SJCRH30 (cell line): Measurements from ENCODE around the gene DDA1. TPM values are rescaled to one million over a fixed set of nuclear protein-coding genes. Genes with fewer than 3 reads are reported as not detected.

Experiments used
- DNase-seq, 2 experiments: peaks; one replicate each; pipeline ENCODE4 v3.0.0-alpha.2; 2015 to 2020
- H3K27ac ChIP-seq: fragments of 250-450 bp; sonication (Bioruptor Pico); 2 replicates; pipeline ENCODE4 v1.5.1; 2020; ENCODE audit warnings: mild to moderate bottlenecking, moderate library complexity
- H3K27me3 ChIP-seq: fragments of 250-450 bp; sonication (Bioruptor Pico); 2 replicates; pipeline ENCODE4 v1.5.1; 2020; ENCODE audit warnings: mild to moderate bottlenecking, moderate library complexity
- H3K36me3 ChIP-seq: fragments of 250-450 bp; sonication (Bioruptor Pico); 2 replicates; pipeline ENCODE4 v1.5.1; 2020; ENCODE audit warnings: mild to moderate bottlenecking, moderate library complexity
- H3K4me1 ChIP-seq: fragments of 250-450 bp; sonication (Bioruptor Pico); 2 replicates; pipeline ENCODE4 v1.5.1; 2020; ENCODE audit warnings: mild to moderate bottlenecking, moderate library complexity
- H3K4me3 ChIP-seq: fragments of 250-450 bp; sonication (Bioruptor Pico); 2 replicates; pipeline ENCODE4 v1.5.1; 2020; ENCODE audit warnings: mild to moderate bottlenecking, moderate library complexity
- H3K9me3 ChIP-seq: fragments of 250-450 bp; sonication (Bioruptor Pico); replicated peaks from 2 replicates; pipeline ENCODE4 v1.5.1; 2020; ENCODE audit warnings: mild to moderate bottlenecking, moderate library complexity
- total RNA-seq: library from RNA; depleted of rRNA; stranded (reverse); fragments of >200 nt; shearing (Covaris generic); gene quantifications from 2 replicates; pipeline ENCODE4 v1.2.3, GENCODE V29; 2014

The DDA1 gene
- total RNA-seq, 1 experiment from 2014 or later = 34.2 TPM

DNA sequence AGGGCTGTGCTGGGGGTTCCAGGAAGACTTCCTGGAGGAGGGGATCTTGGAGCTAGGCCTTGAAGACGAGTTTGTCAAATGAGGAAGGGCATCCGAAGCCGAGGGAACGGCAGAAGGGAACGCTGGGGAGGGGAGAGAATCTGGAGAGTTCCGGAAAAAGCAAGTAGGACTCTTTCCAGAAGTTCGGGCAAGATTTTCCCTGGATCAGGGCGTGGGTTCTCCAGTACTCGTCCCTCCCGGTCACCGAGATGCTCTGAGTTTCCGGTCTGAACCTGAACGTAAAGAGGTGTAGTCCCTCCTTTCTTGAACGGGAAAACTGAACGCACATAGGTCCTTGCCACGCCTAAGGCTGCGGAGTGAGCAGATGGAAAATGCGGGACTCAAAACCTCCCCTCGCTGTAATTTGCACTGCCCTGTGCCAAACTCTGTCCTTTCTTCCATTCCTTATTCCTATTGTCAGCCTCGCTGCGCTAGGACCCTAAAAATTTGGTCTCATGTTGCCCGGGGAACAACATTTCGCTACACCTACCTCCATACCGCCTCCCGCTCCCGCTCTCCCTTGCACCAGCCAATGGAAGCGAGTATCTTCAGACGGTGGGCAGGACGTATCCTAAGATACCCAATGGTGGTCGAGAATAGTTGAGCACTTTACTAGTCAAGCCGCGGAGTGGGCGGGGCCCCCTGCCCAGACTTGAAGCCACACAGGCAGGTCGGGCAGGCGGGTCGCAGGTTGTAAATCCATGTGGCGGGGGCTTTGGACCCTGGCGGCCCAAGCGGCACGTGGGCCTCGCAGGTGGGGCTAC, 27.7 kb downstream of the DDA1 start, which contains the start of gene GTPBP3:
TSS of gene GTPBP3 (plus strand) at position 682 of the 803 bp plus-strand sequence. CDS start at position 741, 59 bp downstream.
- peaks cover 8% of the 10 kb centered on the region; the same call in 1 of the 2 replicates for H3K36me3 ChIP-seq
- peaks cover 4% of the 10 kb centered on the region; the same call in 1 of the 2 replicates for H3K4me1 ChIP-seq
- peak within 1 kb of the TSS; percentile 77 for H3K4me3 ChIP-seq
- peak within 1 kb of the TSS; percentile 47 for H3K27ac ChIP-seq
- H3K27me3 ChIP-seq = no peaks in the 10 kb centered on the region
- no peaks in the 10 kb centered on the region for H3K9me3 ChIP-seq
- DNase-seq = peak; percentile 99

DNA sequence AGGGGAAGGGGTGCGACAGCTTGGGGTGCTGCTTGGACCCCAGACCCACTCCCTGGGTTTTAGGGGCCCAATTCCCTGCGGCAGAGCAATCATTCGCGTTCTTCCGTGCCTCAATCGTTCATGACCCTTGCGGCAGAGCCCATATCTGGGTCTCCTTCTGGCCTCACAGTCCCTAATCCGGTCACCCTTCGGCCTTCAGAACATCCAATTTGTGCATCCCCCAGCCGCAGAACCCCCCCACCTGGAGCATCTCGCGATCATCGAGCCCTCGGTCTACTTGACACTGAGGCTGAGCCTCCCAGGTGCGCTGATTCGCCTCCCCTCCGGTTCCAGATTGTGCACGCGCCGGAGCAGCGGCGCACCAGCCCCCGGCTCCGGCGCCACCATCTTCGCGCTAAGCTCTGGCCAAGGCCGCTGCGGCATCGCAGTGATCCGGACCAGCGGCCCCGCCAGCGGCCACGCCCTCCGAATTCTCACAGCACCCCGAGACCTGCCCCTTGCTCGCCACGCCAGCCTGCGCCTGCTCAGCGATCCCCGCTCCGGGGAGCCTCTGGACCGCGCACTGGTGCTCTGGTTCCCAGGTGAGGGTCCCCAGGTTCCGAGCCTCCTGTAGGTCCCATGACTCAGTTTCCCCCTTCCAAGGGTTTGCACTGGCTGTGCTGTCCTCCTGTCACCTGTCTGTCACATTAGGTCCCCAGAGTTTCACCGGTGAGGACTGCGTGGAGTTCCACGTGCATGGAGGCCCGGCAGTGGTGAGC, 28.5 kb downstream of the DDA1 start:
- peaks cover 8% of the 10 kb centered on the region; the same call in 1 of the 2 replicates for H3K36me3 ChIP-seq
- H3K27me3 ChIP-seq = no peaks in the 10 kb centered on the region
- H3K4me1 ChIP-seq = peaks cover 4% of the 10 kb centered on the region; the same call in 1 of the 2 replicates
- H3K9me3 ChIP-seq = no peaks in the 10 kb centered on the region
- no peak overlapping the region; the same call in 1 of the 2 replicates for H3K27ac ChIP-seq
- no peak for DNase-seq
- peak overlapping the region; percentile 77 for H3K4me3 ChIP-seq

DNA sequence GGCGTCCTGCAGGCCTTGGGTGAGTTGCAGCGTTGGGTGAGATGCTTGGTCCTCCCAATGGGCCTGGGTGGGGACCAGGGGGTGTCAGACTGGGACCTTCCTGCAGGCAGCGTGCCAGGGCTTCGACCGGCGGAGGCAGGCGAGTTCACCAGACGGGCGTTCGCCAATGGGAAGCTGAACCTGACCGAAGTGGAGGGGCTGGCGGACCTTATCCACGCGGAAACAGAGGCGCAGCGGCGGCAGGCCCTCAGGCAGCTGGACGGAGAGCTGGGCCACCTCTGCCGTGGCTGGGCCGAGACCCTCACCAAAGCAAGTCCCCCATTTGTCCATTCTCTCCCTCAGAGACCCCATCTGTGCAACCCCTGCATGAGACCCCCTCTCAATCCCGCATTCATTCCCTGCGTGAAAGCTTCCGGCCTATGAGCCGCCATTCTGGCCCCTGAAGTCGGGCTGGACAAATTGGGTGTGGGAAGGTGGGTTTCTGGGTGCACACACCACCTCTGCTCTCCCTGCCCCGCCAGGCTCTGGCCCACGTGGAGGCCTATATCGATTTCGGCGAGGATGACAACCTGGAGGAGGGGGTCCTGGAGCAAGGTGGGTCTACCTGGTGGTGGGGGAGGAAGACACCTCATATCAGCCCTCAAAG, 29.2 kb downstream of the DDA1 start:
- Histone ChIP-seq H3K27ac (no peak overlapping the region), H3K4me3 (peak overlapping the region; percentile 77), H3K9me3 (no peaks in the 10 kb centered on the region), H3K4me1 (peaks cover 4% of the 10 kb centered on the region; the same call in 1 of the 2 replicates), H3K27me3 (no peaks in the 10 kb centered on the region), H3K36me3 (peaks cover 10% of the 10 kb centered on the region; the same call in 1 of the 2 replicates)
- no peak for DNase-seq

DNA sequence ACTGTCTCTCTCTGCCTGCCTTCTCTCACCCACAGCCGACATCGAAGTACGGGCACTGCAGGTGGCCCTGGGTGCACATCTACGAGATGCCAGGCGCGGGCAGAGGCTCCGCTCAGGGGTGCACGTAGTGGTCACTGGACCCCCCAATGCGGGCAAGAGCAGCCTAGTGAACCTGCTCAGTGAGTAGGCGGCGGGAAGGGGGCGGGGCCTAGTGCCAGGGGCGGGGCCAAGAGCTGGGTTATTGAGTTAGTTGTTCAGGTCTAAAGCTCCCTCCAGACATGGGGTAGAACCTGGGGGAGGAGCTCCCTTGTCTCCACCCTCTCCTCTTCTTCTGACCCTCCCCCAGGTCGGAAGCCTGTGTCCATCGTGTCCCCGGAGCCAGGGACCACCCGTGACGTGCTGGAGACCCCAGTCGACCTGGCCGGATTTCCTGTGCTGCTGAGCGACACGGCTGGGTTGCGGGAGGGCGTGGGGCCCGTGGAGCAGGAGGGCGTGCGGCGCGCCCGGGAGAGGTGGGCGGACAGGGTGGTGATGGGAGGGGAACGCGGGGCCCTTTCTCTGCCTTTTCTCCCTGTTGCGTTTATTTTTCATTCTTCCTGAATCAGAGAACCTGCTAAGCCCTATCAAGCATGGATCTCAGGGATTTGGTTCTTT, 29.9 kb downstream of the DDA1 start:
- Histone ChIP-seq H3K4me3 (no peak overlapping the region), H3K9me3 (no peaks in the 10 kb centered on the region), H3K36me3 (peaks cover 11% of the 10 kb centered on the region; the same call in 1 of the 2 replicates), H3K27me3 (no peaks in the 10 kb centered on the region), H3K27ac (no peak overlapping the region), H3K4me1 (peaks cover 2% of the 10 kb centered on the region; the same call in 1 of the 2 replicates)
- no peak for DNase-seq

DNA sequence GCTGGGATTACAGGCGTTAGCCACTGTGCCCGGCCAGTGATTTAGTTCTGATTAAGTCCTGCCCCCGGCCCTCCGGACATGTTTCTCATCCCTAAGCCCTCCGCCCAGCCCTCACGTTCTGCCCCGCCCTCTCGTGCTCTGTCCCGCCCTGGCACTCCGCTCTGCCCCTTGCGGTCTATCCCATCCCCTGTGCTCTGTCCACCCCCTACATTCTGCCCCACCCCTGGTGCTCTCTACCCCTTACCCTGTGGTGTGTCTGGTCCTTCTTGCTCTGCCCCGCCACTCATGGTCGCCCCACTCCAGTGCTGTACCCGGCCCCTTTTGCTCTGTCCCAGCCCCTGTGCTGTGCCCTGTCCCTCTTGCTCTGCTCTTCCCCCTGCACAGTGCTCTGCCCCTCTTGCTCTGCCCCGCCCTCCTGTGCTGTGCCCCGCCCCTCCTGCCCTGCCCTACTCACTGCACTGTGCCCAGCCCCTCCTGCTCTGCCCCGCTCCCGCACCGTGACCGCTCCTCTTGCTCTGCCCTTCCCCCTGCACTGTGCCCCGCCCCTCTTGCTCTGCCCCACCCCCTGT, 31.0 kb downstream of the DDA1 start:
- Histone ChIP-seq H3K36me3 (peaks cover 11% of the 10 kb centered on the region; the same call in 1 of the 2 replicates), H3K4me1 (peaks cover 2% of the 10 kb centered on the region; the same call in 1 of the 2 replicates), H3K4me3 (no peak overlapping the region), H3K27ac (no peak overlapping the region), H3K27me3 (no peaks in the 10 kb centered on the region), H3K9me3 (no peaks in the 10 kb centered on the region)
- DNase-seq = no peak

DNA sequence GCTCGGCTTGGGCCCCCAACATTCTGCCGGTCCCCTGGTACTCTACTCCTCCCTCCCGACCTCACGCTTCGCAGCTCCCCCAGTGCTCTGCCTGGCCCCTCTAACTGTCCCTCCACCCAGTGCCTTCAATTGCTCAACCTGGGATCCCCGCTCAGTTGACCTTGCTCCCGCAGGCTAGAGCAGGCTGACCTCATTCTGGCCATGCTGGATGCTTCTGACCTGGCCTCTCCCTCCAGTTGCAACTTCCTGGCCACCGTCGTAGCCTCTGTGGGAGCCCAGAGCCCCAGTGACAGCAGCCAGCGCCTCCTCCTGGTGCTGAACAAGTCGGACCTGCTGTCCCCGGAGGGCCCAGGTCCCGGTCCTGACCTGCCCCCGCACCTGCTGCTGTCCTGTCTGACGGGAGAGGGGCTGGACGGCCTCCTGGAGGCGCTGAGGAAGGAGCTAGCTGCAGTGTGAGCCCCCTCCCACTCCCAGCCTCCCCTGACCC, 31.6 kb downstream of the DDA1 start:
- DNase-seq = no peak
- peaks cover 11% of the 10 kb centered on the region; the same call in 1 of the 2 replicates for H3K36me3 ChIP-seq
- H3K27ac ChIP-seq = no peak overlapping the region
- peaks cover 2% of the 10 kb centered on the region; the same call in 1 of the 2 replicates for H3K4me1 ChIP-seq
- H3K4me3 ChIP-seq = no peak overlapping the region
- H3K27me3 ChIP-seq = no peaks in the 10 kb centered on the region
- no peaks in the 10 kb centered on the region for H3K9me3 ChIP-seq

DNA sequence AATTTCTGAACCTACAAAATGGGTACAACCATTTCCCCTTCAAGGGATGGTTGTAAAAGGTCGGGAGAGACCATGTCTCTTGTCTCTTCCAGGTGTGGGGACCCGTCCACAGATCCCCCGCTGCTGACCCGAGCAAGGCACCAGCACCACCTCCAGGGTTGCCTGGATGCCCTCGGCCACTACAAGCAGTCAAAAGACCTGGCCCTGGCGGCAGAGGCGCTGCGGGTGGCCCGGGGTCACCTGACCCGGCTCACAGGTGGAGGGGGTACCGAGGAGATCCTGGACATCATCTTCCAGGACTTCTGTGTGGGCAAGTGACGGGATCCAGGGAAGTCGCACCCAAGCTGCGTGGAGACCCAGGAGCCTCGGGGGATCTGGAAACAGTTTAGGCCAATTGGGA, 32.0 kb downstream of the DDA1 start:
- Histone ChIP-seq H3K9me3 (no peaks in the 10 kb centered on the region), H3K27me3 (no peaks in the 10 kb centered on the region), H3K4me3 (no peak overlapping the region), H3K27ac (no peak overlapping the region), H3K36me3 (peaks cover 11% of the 10 kb centered on the region; the same call in 1 of the 2 replicates), H3K4me1 (peaks cover 2% of the 10 kb centered on the region; the same call in 1 of the 2 replicates)
- no peak for DNase-seq

DNA sequence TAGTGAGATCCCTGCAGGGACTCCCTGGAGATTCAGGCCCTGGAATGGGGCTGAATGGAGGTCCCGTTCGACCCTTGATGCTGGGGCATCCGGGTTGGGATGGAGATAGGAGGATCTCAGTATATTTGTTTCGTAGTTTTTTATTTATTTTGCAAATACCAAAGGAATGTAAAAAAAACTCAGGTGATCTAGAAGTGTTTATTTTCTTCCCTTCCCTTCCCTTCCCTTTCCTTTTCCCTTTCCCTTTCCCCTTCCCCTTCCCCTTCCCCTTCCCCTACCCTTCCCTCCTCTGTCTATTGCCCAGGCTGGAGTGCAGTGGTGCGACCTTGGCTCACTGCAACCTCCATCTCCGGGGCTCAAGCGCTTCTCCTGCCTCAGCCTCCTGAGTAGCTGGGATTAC, 32.5 kb downstream of the DDA1 start:
- peaks cover 11% of the 10 kb centered on the region; the same call in 1 of the 2 replicates for H3K36me3 ChIP-seq
- H3K27ac ChIP-seq = no peak overlapping the region
- DNase-seq = no peak
- peaks cover 2% of the 10 kb centered on the region; the same call in 1 of the 2 replicates for H3K4me1 ChIP-seq
- H3K27me3 ChIP-seq = no peaks in the 10 kb centered on the region
- H3K9me3 ChIP-seq = no peaks in the 10 kb centered on the region
- H3K4me3 ChIP-seq = no peak overlapping the region

DNA sequence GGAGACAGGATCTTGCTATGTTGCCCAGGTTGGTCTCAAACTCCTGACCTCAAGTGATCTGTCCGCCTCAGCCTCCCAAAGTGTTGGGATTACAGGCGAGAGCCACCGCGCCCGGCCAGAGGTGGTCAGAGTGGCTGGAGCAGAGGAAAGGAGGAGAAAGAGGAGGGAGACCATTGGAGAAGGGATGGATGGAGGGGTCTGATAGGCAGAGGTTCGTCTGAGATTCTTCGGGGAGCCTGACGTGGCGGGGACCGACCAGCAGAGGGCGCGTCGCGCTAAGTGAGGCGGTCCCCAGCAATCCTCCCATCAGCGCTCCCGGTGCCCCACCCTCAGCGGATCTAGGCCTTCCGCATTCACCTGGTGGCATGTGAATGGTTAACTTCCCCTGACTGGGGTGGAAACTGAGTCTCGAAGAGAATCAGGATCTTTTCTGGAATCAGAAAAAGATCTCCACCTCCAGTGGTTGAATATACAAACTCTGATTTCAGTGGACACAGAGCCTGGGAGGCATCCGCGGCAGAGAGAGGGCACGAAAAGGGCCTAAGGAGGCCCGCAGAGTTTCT, 36.8 kb downstream of the DDA1 start:
- H3K27me3 ChIP-seq = peaks cover 2% of the 10 kb centered on the region; the same call in 1 of the 2 replicates
- no peak overlapping the region for H3K27ac ChIP-seq
- peak; percentile 72 to 87 for DNase-seq
- no peaks in the 10 kb centered on the region for H3K9me3 ChIP-seq
- no peak overlapping the region for H3K4me3 ChIP-seq
- H3K36me3 ChIP-seq = peaks cover 10% of the 10 kb centered on the region; the same call in 1 of the 2 replicates
- H3K4me1 ChIP-seq = peaks cover 18% of the 10 kb centered on the region

DNA sequence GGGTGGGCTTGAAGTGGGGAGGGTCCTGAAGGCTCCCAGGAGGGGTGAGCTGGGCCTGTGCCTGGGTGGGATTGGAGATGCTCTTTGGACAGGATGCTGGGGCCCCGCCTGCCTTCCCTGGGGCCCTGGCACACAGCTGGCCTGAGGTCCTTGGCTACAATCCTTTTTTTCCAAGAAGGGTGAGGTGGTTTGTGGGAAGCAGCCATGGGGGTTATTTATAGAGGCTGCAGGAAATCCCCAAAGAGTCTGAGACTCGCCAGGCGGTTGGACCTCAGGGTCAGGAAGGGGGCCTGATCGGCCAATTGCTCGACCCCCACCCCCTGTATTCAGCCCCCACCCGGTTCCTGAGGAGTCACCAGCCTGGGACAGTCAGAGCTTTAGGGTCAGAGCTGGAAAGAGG, 38.0 kb downstream of the DDA1 start:
- DNase-seq = peak in 1 of 2 experiments; percentile 52
- H3K27ac ChIP-seq = no peak overlapping the region

DNA sequence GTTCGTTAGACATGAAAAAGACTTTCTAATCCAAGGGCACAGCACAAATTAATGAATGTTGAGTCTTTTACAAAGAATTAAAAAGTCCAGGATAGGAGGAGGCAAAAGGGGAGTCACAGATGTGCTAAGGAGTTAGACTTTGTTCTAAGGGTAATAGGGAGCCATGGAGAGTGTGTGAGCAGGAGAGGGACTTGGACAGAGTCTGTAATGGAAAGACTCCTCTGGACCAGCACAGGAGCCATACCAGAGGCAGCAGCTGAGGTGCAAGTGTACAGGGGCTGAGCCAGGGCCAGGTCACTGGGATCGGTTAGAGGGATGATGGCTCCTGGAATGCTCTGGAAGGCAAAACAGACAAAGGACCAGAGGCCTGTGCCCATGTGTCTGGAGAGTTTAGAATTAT, 38.5 kb downstream of the DDA1 start:
- no peak for DNase-seq
- peaks cover 3% of the 10 kb centered on the region for H3K27me3 ChIP-seq
- no peak overlapping the region for H3K4me3 ChIP-seq
- H3K36me3 ChIP-seq = peaks cover 3% of the 10 kb centered on the region; the same call in 1 of the 2 replicates
- H3K4me1 ChIP-seq = peaks cover 18% of the 10 kb centered on the region
- H3K9me3 ChIP-seq = no peaks in the 10 kb centered on the region
- H3K27ac ChIP-seq = no peak overlapping the region

More for the DNA sequence above, 38.0 kb downstream of the DDA1 start:
- H3K36me3 ChIP-seq = peaks cover 3% of the 10 kb centered on the region; the same call in 1 of the 2 replicates
- H3K27me3 ChIP-seq = peaks cover 3% of the 10 kb centered on the region; the same call in 1 of the 2 replicates
- no peaks in the 10 kb centered on the region for H3K9me3 ChIP-seq
- no peak overlapping the region for H3K4me3 ChIP-seq
- peaks cover 18% of the 10 kb centered on the region for H3K4me1 ChIP-seq

DNA sequence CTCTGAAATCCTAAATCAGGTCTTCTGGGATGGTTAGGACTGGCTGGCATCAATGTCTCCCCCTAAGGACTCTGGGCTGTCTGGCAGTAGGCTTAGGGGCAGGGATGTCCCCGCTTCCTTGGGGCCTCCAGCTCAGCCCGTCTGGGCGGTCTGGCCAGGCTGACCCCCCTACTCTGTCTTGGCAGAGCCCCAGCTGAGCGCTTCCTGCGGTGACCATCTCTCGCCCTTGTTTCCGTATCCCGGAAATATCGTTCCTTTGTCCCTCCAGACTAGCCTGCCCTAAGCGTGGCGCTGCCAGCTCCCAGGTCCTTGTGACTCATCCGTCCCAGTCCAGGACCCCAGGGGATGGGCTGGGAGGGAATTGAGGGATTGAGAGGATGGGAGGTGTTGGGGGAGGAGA, 39.3 kb downstream of the DDA1 start:
- peaks cover 9% of the 10 kb centered on the region for H3K27me3 ChIP-seq
- H3K4me1 ChIP-seq = peaks cover 18% of the 10 kb centered on the region
- H3K27ac ChIP-seq = no peak overlapping the region
- DNase-seq = peak; percentile 89 to 93
- H3K4me3 ChIP-seq = peak overlapping the region; percentile 11
- H3K36me3 ChIP-seq = no peaks in the 10 kb centered on the region; the same call in 1 of the 2 replicates
- no peaks in the 10 kb centered on the region for H3K9me3 ChIP-seq

DNA sequence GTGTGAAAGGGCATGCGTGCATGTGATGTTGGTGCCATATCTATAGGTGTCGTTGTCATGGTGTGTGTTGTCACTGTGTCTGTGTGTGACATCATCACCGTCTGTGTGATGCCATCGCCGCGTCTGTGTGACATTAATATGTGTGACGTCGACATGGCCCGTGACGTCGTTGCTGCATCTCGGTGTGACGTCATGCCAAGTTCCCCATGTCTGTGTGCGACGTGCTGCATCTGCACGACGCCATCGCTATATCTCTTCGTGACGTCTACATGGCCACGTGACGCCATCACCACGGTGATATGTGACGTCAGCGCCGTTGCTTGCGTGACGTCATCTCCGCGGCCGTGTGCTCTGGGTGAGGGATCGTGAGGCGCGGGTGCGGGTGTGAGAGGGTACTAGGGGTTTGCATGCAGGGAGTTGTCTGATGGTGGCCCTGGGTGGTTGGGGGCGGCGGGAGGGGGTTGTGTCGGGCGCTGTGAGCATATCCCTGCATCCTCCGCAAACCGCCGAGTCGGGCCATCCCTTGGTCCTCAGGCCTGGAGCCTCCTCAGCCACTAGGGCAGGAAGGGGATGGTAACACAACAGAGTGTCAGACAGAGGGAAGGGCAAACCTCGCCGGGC, 42.6 kb downstream of the DDA1 start:
- no peak overlapping the region for H3K27ac ChIP-seq
- no peak overlapping the region for H3K4me3 ChIP-seq
- no peak for DNase-seq
- no peaks in the 10 kb centered on the region for H3K9me3 ChIP-seq
- H3K4me1 ChIP-seq = peaks cover 18% of the 10 kb centered on the region
- peaks cover 19% of the 10 kb centered on the region for H3K27me3 ChIP-seq
- no peaks in the 10 kb centered on the region for H3K36me3 ChIP-seq
